GM23338 (cell line): ENCODE data around the gene IRF2BP2. TPM values are rescaled to one million over a fixed set of nuclear protein-coding genes. Genes with fewer than 3 reads are reported as not detected.

ENCODE experiments used
- ATAC-seq: fragments of 200-7000 bp; cut with Tn5 transposase; 3 replicates; pipeline ENCODE4 v1.9.1; 2020
- DNase-seq: peaks from one replicate; pipeline ENCODE4 v3.0.0-alpha.2; 2015; ENCODE audit warnings: low spot score
- H2AFZ ChIP-seq: fragments of 200-600 bp; sonication (generic); 2 replicates; pipeline ENCODE4 v1.8.0; 2016; ENCODE audit warnings: antibody characterized with exemption, mild to moderate bottlenecking, moderate library complexity
- H3F3A ChIP-seq: fragments of 200-600 bp; sonication (generic); replicated peaks from 2 replicates; pipeline ENCODE4 v1.8.0; 2017; ENCODE audit warnings: antibody characterized with exemption, mixed run types, low read depth
- H3K27ac ChIP-seq: fragments of 200-600 bp; sonication (generic); 2 replicates; pipeline ENCODE4 v1.6.1; 2016; ENCODE audit warnings: low read depth
- H3K27me3 ChIP-seq: fragments of 200-600 bp; sonication (generic); 2 replicates; pipeline ENCODE4 v1.8.0; 2016; ENCODE audit warnings: mild to moderate bottlenecking, mixed run types, moderate library complexity; ENCODE audit not compliant: insufficient read depth
- H3K36me3 ChIP-seq: fragments of 200-600 bp; sonication (generic); 2 replicates; pipeline ENCODE4 v1.8.0; 2016; ENCODE audit warnings: mild to moderate bottlenecking; ENCODE audit not compliant: insufficient read depth
- H3K4me1 ChIP-seq: fragments of 200-600 bp; sonication (generic); 2 replicates; pipeline ENCODE4 v1.8.0; 2016; ENCODE audit warnings: mild to moderate bottlenecking, moderate library complexity; ENCODE audit not compliant: insufficient read depth
- H3K4me2 ChIP-seq: fragments of 200-600 bp; sonication (generic); 2 replicates; pipeline ENCODE4 v1.7.1; 2017; ENCODE audit warnings: mixed run types
- H3K4me3 ChIP-seq: fragments of 200-600 bp; sonication (generic); 2 replicates; pipeline ENCODE4 v1.6.1; 2016; ENCODE audit warnings: mixed run types
- H3K79me2 ChIP-seq: fragments of 200-600 bp; sonication (generic); replicated peaks from 2 replicates; pipeline ENCODE4 v1.8.0; 2017; ENCODE audit warnings: mild to moderate bottlenecking; ENCODE audit not compliant: insufficient read depth
- H3K9me2 ChIP-seq: fragments of 200-600 bp; sonication (generic); 2 replicates; pipeline ENCODE4 v1.8.0; 2017; ENCODE audit not compliant: insufficient read depth
- H4K20me1 ChIP-seq: fragments of 200-600 bp; sonication (generic); replicated peaks from 2 replicates; pipeline ENCODE4 v1.8.0; 2017; ENCODE audit warnings: mild to moderate bottlenecking; ENCODE audit not compliant: insufficient read depth
- H3K27ac Mint-ChIP-seq: 2 replicates; pipeline ENCODE4 v1.8.0; 2020; ENCODE audit warnings: inconsistent platforms, mild to moderate bottlenecking, moderate library complexity, mixed read lengths
- H3K27me3 Mint-ChIP-seq: 3 replicates; pipeline ENCODE4 v1.8.0; 2022; ENCODE audit warnings: low read depth, mild to moderate bottlenecking, moderate library complexity, mixed read lengths, inconsistent platforms; ENCODE audit not compliant: insufficient read depth, poor library complexity
- H3K36me3 Mint-ChIP-seq: 3 replicates; pipeline ENCODE4 v1.8.0; 2021; ENCODE audit warnings: low read depth, mild to moderate bottlenecking, inconsistent platforms, moderate library complexity, mixed read lengths
- H3K4me1 Mint-ChIP-seq: 3 replicates; pipeline ENCODE4 v1.8.0; 2020; ENCODE audit warnings: mild to moderate bottlenecking, inconsistent platforms, mixed read lengths
- H3K4me3 Mint-ChIP-seq: 3 replicates; pipeline ENCODE4 v1.8.0; 2021; ENCODE audit warnings: moderate library complexity, mild to moderate bottlenecking, inconsistent platforms, mixed read lengths
- H3K9me3 Mint-ChIP-seq: 3 replicates; pipeline ENCODE4 v1.8.0; 2020; ENCODE audit warnings: moderate library complexity, mild to moderate bottlenecking, inconsistent platforms, mixed read lengths
- CREB1 ChIP-seq: fragments of 250-450 bp; sonication (Bioruptor Pico); IDR thresholded peaks from 2 replicates; pipeline ENCODE4 v1.5.0; 2020; ENCODE audit warnings: low read depth, mild to moderate bottlenecking, moderate library complexity
- CTCF ChIP-seq, 2 experiments: fragments of 200-600 bp in 1 of 2; sonication (generic) in 1 of 2; conservative IDR thresholded peaks; 2 replicates each; pipeline versions ENCODE4 v1.5.1 to v1.6.1; 2016 to 2017; ENCODE audit warnings: antibody characterized with exemption in 2 of 2, low read depth in 2 of 2, mild to moderate bottlenecking in 2 of 2, moderate library complexity in 1 of 2
- ETS1 ChIP-seq: IDR thresholded peaks from 2 replicates; pipeline ENCODE4 v1.6.1; 2016; ENCODE audit warnings: antibody characterized with exemption
- EZH2 ChIP-seq: fragments of 200-600 bp; sonication (generic); IDR thresholded peaks from one replicate; pipeline ENCODE4 v1.8.0; 2017; ENCODE audit warnings: antibody characterized with exemption, mild to moderate bottlenecking, low read depth; ENCODE audit not compliant: unreplicated experiment
- EZH2phosphoT487 ChIP-seq: fragments of 200-600 bp; sonication (generic); IDR thresholded peaks from one replicate; pipeline ENCODE4 v1.8.1; 2018; ENCODE audit warnings: antibody characterized with exemption; ENCODE audit not compliant: unreplicated experiment
- JUNB ChIP-seq: IDR thresholded peaks from one replicate; pipeline ENCODE4 v1.6.1; 2016; ENCODE audit warnings: antibody characterized with exemption; ENCODE audit not compliant: unreplicated experiment
- NANOG ChIP-seq: IDR thresholded peaks from 2 replicates; pipeline ENCODE4 v1.6.1; 2016; ENCODE audit warnings: antibody characterized with exemption, borderline replicate concordance
- POLR2AphosphoS5 ChIP-seq: IDR thresholded peaks from 2 replicates; pipeline ENCODE4 v1.6.1; 2016; ENCODE audit warnings: antibody characterized with exemption, low read depth
- REST ChIP-seq: IDR thresholded peaks from one replicate; pipeline ENCODE4 v1.6.1; 2018; ENCODE audit warnings: antibody characterized with exemption; ENCODE audit not compliant: unreplicated experiment
- STAT1 ChIP-seq: IDR thresholded peaks from one replicate; pipeline ENCODE4 v1.6.1; 2016; ENCODE audit warnings: antibody characterized with exemption; ENCODE audit not compliant: unreplicated experiment
- ZNF114 ChIP-seq: fragments of 250-450 bp; sonication (Bioruptor Pico); IDR thresholded peaks from 2 replicates; pipeline ENCODE4 v1.5.0; 2020; ENCODE audit warnings: mild to moderate bottlenecking, moderate library complexity
- ZNF331 ChIP-seq: fragments of 250-450 bp; sonication (Bioruptor Pico); IDR thresholded peaks from 2 replicates; pipeline ENCODE4 v1.5.0; 2020; ENCODE audit warnings: low read depth, mild to moderate bottlenecking, moderate library complexity
- ZNF462 ChIP-seq: fragments of 250-450 bp; sonication (Bioruptor Pico); IDR thresholded peaks from 2 replicates; pipeline ENCODE4 v1.5.0; 2020; ENCODE audit warnings: mild to moderate bottlenecking, moderate library complexity
- polyA plus RNA-seq: library from polyadenylated mRNA; unstranded; fragments of >200 nt; fragmentation: Nextera tagmentation; extraction: Ambion mirVana; gene quantifications from 2 replicates; pipeline ENCODE4 v1.2.1, GENCODE V29; 2016
- total RNA-seq: library from RNA; depleted of rRNA; stranded (reverse); fragments of >200 nt; shearing (Covaris generic); gene quantifications from 2 replicates; pipeline ENCODE4 v1.2.3, GENCODE V29; 2014

The IRF2BP2 gene
- total and polyA plus RNA-seq, 2 experiments from 2014 or later: 19.4 to 62.4 TPM

GRCh38 chr1:234645474-234645953, 35.5 kb upstream of the IRF2BP2 start:
- DNase-seq: no peak
- Histone ChIP-seq H3K4me1 (no peaks in the 10 kb centered on the region), H4K20me1 (no peaks in the 10 kb centered on the region; the same call in 1 of the 2 replicates), H3K36me3 (peaks cover 3% of the 10 kb centered on the region; the same call in 1 of the 2 replicates), H2AFZ (no peak overlapping the region), H3K4me2 (no peak overlapping the region), H3K79me2 (no peaks in the 10 kb centered on the region), H3F3A (no peaks in the 10 kb centered on the region), H3K27me3 (no peaks in the 10 kb centered on the region), H3K4me3 (no peak overlapping the region), H3K27ac (no peak overlapping the region), H3K9me2 (0 out of 2 replicates have a peak, but pooled peaks cover 4% of the 10 kb centered on the region)
- Mint-ChIP-seq H3K4me3 (no peak overlapping the region), H3K36me3 (no peaks in the 10 kb centered on the region), H3K4me1 (peaks cover 5% of the 10 kb centered on the region; the same call in 1 of the 3 replicates), H3K27me3 (peaks cover 5% of the 10 kb centered on the region), H3K27ac (no peak overlapping the region), H3K9me3 (0 out of 3 replicates have a peak, but pooled peaks cover 2% of the 10 kb centered on the region)
- no peak for ATAC-seq
- TF ChIP-seq EZH2 (no peak), NANOG (no peak), JUNB (no peak), ETS1 (no peak), CREB1 (no peak), EZH2phosphoT487 (no peak), ZNF331 (no peak), ZNF462 (CRISPR knock-in tag) (no peak), POLR2AphosphoS5 (no peak), STAT1 (no peak), REST (no peak), ZNF114 (CRISPR knock-in tag) (no peak), CTCF (conservative IDR thresholded peaks at IDR 0.05; ENCODE audit: low read depth in 2 of 2) (no peak)
